ENCODE data around the gene CFB. TPM values are rescaled to one million over a fixed set of nuclear protein-coding genes. Genes with fewer than 3 reads are reported as not detected.
A peak's percentile ranks its signal among the peaks of the same experiment; 100 is the strongest.

The CFB gene
- total RNA-seq, 3 donors from 2014 or later = 34.5 to 178 (median 40.4) TPM

DNA sequence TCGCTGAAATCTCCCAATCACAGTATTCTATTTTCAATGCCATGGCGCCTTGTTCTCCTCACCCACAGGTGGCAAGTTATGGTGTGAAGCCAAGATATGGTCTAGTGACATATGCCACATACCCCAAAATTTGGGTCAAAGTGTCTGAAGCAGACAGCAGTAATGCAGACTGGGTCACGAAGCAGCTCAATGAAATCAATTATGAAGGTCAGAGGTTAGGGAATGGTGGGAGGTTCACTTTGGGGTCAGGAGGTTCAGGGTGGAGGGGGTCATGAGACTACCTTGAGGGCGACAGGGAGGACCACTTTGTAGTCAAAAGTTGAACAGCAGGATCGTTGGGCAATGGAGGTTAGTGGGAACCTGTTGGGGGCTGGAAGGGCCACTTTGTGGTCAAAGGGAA is 2.4 kb downstream of the CFB start:
- Histone ChIP-seq H3K4me3 (no peak overlapping the region), H3K9me3 (no peaks in the 10 kb centered on the region), H3K36me3 (ENCODE audit: low read depth) (no peaks in the 10 kb centered on the region), H3K4me1 (ENCODE audit: low read depth) (peaks cover 10% of the 10 kb centered on the region)
- intact Hi-C loops (cut with DNase I, micrococcal nuclease) = no loop called here
- no peak for ATAC-seq
- DNase-seq = no peak
- TF ChIP-seq, protein P1, sequence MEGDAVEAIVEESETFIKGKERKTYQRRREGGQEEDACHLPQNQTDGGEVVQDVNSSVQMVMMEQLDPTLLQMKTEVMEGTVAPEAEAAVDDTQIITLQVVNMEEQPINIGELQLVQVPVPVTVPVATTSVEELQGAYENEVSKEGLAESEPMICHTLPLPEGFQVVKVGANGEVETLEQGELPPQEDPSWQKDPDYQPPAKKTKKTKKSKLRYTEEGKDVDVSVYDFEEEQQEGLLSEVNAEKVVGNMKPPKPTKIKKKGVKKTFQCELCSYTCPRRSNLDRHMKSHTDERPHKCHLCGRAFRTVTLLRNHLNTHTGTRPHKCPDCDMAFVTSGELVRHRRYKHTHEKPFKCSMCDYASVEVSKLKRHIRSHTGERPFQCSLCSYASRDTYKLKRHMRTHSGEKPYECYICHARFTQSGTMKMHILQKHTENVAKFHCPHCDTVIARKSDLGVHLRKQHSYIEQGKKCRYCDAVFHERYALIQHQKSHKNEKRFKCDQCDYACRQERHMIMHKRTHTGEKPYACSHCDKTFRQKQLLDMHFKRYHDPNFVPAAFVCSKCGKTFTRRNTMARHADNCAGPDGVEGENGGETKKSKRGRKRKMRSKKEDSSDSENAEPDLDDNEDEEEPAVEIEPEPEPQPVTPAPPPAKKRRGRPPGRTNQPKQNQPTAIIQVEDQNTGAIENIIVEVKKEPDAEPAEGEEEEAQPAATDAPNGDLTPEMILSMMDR (IDR thresholded peaks at IDR 0.05) = no peak

DNA sequence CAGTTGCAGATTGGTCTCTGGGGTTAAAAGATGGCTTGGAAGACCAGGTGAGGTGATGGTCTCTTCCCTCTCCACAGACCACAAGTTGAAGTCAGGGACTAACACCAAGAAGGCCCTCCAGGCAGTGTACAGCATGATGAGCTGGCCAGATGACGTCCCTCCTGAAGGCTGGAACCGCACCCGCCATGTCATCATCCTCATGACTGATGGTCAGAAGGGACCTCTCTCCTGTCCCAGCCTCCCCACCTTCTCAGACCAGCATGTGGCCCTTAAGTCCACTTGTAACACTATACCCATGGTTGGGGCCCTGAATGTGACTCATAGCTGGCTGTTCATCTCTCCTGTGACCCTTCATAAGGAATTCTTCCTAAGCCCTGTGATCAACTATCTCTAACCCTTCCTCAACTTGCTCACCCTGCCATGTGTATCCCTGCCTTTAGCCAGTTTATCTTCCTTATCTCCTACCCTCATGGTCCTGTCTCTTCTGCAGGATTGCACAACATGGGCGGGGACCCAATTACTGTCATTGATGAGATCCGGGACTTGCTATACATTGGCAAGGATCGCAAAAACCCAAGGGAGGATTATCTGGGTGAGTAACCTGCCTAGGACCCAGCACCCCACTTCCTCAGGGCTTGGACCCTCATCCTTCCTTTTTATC is 3.0 kb downstream of the CFB start:
- ATAC-seq = no peak
- no peaks in the 10 kb centered on the region for H3K9me3 ChIP-seq
- intact Hi-C loops (cut with DNase I, micrococcal nuclease) = no loop called here
- no peak overlapping the region for H3K4me3 ChIP-seq
- H3K36me3 ChIP-seq (ENCODE audit: low read depth) = no peaks in the 10 kb centered on the region
- no peak for DNase-seq
- peaks cover 10% of the 10 kb centered on the region for H3K4me1 ChIP-seq (ENCODE audit: low read depth)
- TF ChIP-seq, protein P1 (IDR thresholded peaks at IDR 0.05) = no peak

DNA sequence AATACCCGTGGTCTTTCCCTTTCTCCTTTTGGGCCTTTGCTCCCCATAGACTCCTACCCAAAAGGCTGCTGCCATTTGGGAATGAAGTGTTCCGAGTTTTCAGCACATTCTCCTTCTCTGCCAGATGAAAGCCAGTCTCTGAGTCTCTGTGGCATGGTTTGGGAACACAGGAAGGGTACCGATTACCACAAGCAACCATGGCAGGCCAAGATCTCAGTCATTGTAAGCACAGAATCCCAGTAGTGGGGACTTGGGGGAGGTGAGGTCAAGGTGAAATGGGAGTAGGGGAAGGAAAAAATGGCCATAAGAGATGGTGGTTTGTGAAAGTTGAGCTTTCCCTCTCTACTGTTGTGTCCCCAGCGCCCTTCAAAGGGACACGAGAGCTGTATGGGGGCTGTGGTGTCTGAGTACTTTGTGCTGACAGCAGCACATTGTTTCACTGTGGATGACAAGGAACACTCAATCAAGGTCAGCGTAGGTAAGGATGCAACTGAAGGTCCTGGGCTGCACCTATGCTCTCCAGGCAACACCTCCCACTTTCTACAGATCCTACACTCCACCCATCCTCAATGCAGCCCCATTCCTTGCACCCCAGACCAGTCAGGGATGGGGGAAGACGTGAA is 4.1 kb downstream of the CFB start:
- intact Hi-C loops (cut with DNase I, micrococcal nuclease) = loop anchor here in 1 of 2 donors (10.0 kb wide), 1 partner anchor 45 kb away; the partner anchor contains the start of gene ZBTB12
- DNase-seq (no peak), ATAC-seq (no peak)
- peaks cover 5% of the 10 kb centered on the region for H3K36me3 ChIP-seq (ENCODE audit: low read depth)
- H3K4me1 ChIP-seq (ENCODE audit: low read depth) = peaks cover 10% of the 10 kb centered on the region
- TF ChIP-seq, protein P1 (IDR thresholded peaks at IDR 0.05) = no peak
- H3K9me3 ChIP-seq = no peaks in the 10 kb centered on the region
- no peak overlapping the region for H3K4me3 ChIP-seq

DNA sequence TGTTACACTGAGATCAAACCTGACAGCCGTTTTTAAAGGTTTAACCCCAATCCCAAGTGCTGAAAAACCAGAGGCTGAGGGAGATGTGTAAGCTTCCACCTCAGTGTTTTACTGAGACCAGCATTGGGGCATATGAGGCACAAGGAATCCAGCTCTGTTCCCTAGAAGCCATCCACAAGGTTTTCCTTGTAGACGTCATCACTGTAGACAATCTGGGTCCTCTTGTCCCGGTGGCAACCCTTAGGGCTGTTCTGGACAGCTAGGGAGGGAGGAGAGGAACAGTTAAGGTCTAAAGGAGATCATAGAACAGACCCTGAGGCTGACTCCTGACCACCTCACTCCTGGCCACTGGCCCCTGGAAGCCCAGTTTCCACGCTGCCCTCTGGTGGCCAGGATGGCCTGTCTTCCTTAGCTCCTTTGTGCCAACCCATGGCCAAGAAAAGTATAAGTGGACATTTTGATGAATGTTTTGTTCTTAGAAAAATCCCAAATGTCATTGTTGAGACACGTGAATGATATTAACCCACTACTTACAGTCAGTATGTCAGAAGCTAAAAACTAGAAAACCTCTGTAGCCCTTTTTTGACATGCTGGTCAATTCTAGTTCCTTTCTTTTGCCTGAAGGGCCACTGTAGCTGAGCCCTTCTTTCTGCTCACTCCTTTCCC is 6.4 kb downstream of the CFB start:
- Histone ChIP-seq H3K4me3 (no peak overlapping the region), H3K9me3 (no peaks in the 10 kb centered on the region), H3K36me3 (ENCODE audit: low read depth) (peaks cover 5% of the 10 kb centered on the region), H3K4me1 (ENCODE audit: low read depth) (no peaks in the 10 kb centered on the region)
- ATAC-seq (peak; percentile 82), DNase-seq (peak in 2 of 3 donors; percentile 71 to 79)
- TF ChIP-seq, protein P1 (IDR thresholded peaks at IDR 0.05) = peak; percentile 44
- intact Hi-C loops (cut with DNase I, micrococcal nuclease) = loop anchor here in 1 of 2 donors (10.0 kb wide), 1 partner anchor 47 kb away; the partner anchor contains the start of gene ZBTB12

DNA sequence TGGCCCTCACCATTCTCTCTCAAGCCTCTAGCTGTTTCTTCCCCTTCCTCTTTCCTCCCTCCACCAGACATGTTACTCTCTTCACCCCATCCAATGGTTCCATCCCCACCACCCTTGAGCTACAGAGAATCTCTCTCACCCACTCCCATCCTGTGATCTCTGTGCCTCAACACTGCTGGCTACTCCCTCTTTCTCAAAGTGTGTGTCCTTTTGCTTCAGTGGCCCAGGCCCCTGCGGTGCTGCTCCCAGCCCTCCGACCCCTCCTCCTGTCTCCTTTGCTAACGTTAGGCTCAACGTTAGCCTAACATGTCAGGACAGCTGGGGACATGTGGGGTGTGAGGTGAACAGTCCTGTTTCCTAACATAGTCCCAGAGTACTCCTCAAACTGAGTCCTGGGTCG is 7.0 kb downstream of the CFB start:
- ATAC-seq (no peak), DNase-seq (no peak)
- no peaks in the 10 kb centered on the region for H3K9me3 ChIP-seq
- peaks cover 5% of the 10 kb centered on the region for H3K36me3 ChIP-seq (ENCODE audit: low read depth)
- TF ChIP-seq, protein P1 (IDR thresholded peaks at IDR 0.05) = no peak
- intact Hi-C loops (cut with DNase I, micrococcal nuclease) = loop anchor here in 1 of 2 donors (10.0 kb wide), 1 partner anchor 48 kb away; the partner anchor contains the start of gene ZBTB12
- no peak overlapping the region for H3K4me3 ChIP-seq
- peaks cover 4% of the 10 kb centered on the region for H3K4me1 ChIP-seq (ENCODE audit: low read depth)
